ENCODE results near the gene SNF8. TPM values are rescaled to one million over a fixed set of nuclear protein-coding genes. Genes with fewer than 3 reads are reported as not detected.

The SNF8 gene
- total RNA-seq, 2 experiments from 2014 or later = 87.5 to 99.7 TPM

GRCh38 chr17:48910370-48910769 lies 34.3 kb downstream of the SNF8 start:
- Mint-ChIP-seq H3K27me3 (no peaks in the 10 kb centered on the region), H3K27ac (peak overlapping the region; percentile 95), H3K9me3 (no peaks in the 10 kb centered on the region), H3K36me3 (ENCODE audit: low read depth) (peaks cover 59% of the 10 kb centered on the region), H3K4me3 (peak overlapping the region; percentile 92), H3K4me1 (ENCODE audit: low read depth) (peaks cover 59% of the 10 kb centered on the region)
- POLR2A ChIA-PET = interaction anchor here (1.0 to 1.4 kb wide), 3 partner anchors 17 to 73 kb away, joined by 3 read pairs; no protein-coding TSS in a partner anchor
- TF ChIP-seq CTCF (IDR thresholded peaks at IDR 0.05) = no peak
- intact Hi-C loops (cut with micrococcal nuclease) = no loop called here
- no peak for DNase-seq
- ATAC-seq = no peak
- CTCF ChIA-PET = no interaction called here

GRCh38 chr17:48909783-48910182 lies 34.9 kb downstream of the SNF8 start:
- Mint-ChIP-seq H3K27ac (peak overlapping the region; percentile 95), H3K36me3 (ENCODE audit: low read depth) (peaks cover 55% of the 10 kb centered on the region), H3K27me3 (no peaks in the 10 kb centered on the region), H3K9me3 (no peaks in the 10 kb centered on the region), H3K4me3 (peak overlapping the region; percentile 92), H3K4me1 (ENCODE audit: low read depth) (peaks cover 54% of the 10 kb centered on the region)
- DNase-seq (peak; percentile 32), ATAC-seq (no peak)
- no peak for TF ChIP-seq CTCF (IDR thresholded peaks at IDR 0.05)
- CTCF ChIA-PET = no interaction called here
- POLR2A ChIA-PET = interaction anchor here (1.0 to 2.9 kb wide), 9 partner anchors 7 to 88 kb away, joined by 3 to 62 read pairs (median 4); partner anchors contain the start of genes ATP5MC1 and IGF2BP1
- intact Hi-C loops (cut with micrococcal nuclease) = no loop called here

GRCh38 chr17:48908853-48909394 lies 35.7 kb downstream of the SNF8 start:
- peak overlapping the region; percentile 92 for H3K4me3 Mint-ChIP-seq
- peak; percentile 69 for ATAC-seq
- peaks cover 47% of the 10 kb centered on the region for H3K4me1 Mint-ChIP-seq (ENCODE audit: low read depth)
- DNase-seq = peak; percentile 97
- POLR2A ChIA-PET = interaction anchor here (0.9 to 2.9 kb wide), 12 partner anchors 8 to 283 kb away, joined by 3 to 62 read pairs (median 4); partner anchors contain the start of genes ATP5MC1 and IGF2BP1
- TF ChIP-seq CTCF (IDR thresholded peaks at IDR 0.05) = no peak
- no peaks in the 10 kb centered on the region for H3K9me3 Mint-ChIP-seq
- peak overlapping the region; percentile 95 for H3K27ac Mint-ChIP-seq
- intact Hi-C loops (cut with micrococcal nuclease) = no loop called here
- no peaks in the 10 kb centered on the region for H3K27me3 Mint-ChIP-seq
- CTCF ChIA-PET = no interaction called here
- H3K36me3 Mint-ChIP-seq (ENCODE audit: low read depth) = peaks cover 47% of the 10 kb centered on the region

GRCh38 chr17:48908047-48908843 lies 36.4 kb downstream of the SNF8 start, which contains the start of gene UBE2Z:
Gene UBE2Z (plus strand): TSS chr17:48908407. CDS start chr17:48908504, 97 bp downstream.
- H3K27me3 Mint-ChIP-seq = no peaks in the 10 kb centered on the region
- peak within 1 kb of the TSS; percentile 97 for H3K27ac Mint-ChIP-seq
- peak; percentile 92 for DNase-seq
- intact Hi-C loops (cut with micrococcal nuclease) = no loop called here
- H3K4me1 Mint-ChIP-seq (ENCODE audit: low read depth) = peaks cover 41% of the 10 kb centered on the region
- TF ChIP-seq CTCF (IDR thresholded peaks at IDR 0.05) = no peak
- POLR2A ChIA-PET = interaction anchor here (0.9 to 2.9 kb wide), 22 partner anchors 9 to 799 kb away, joined by 3 to 62 read pairs (median 4); partner anchors contain the start of genes ATP5MC1, IGF2BP1 and SNF8
- no peaks in the 10 kb centered on the region for H3K9me3 Mint-ChIP-seq
- peaks cover 40% of the 10 kb centered on the region for H3K36me3 Mint-ChIP-seq (ENCODE audit: low read depth)
- ATAC-seq = peak; percentile 85
- peak within 1 kb of the TSS; percentile 92 for H3K4me3 Mint-ChIP-seq
- CTCF ChIA-PET = interaction anchor here (0.8 to 0.9 kb wide), 2 partner anchors 11 to 14 kb away, joined by 4 read pairs; no protein-coding TSS in a partner anchor

All from activated CD8-positive, alpha-beta T cell treated with anti-CD3 and anti-CD28 coated beads for 36 hours (primary cell).